ENCODE measurements around the gene DAAM2.
A peak's percentile ranks its signal among the peaks of the same experiment; 100 is the strongest.

Gene DAAM2

GRCh38 chr6:39811835-39812345 lies 19.7 kb downstream of the DAAM2 start:
- no peak overlapping the region for H3K9ac ChIP-seq (ENCODE audit: low read length)
- H3K4me1 ChIP-seq (ENCODE audit: control insufficient read depth, insufficient read depth, low read length) = peaks cover 30% of the 10 kb centered on the region
- H3K36me3 ChIP-seq (ENCODE audit: control insufficient read depth, insufficient read depth, low read length) = no peaks in the 10 kb centered on the region
- no peaks in the 10 kb centered on the region for H3K9me3 ChIP-seq (ENCODE audit: control insufficient read depth, low read length)
- H3K27me3 ChIP-seq (ENCODE audit: control insufficient read depth, insufficient read depth, low read length) = no peaks in the 10 kb centered on the region
- H3K4me3 ChIP-seq (ENCODE audit: low read length) = no peak overlapping the region

GRCh38 chr6:39812496-39812852 lies 20.3 kb downstream of the DAAM2 start:
- Histone ChIP-seq H3K4me1 (ENCODE audit: control insufficient read depth, insufficient read depth, low read length) (peaks cover 30% of the 10 kb centered on the region), H3K27me3 (ENCODE audit: control insufficient read depth, insufficient read depth, low read length) (no peaks in the 10 kb centered on the region), H3K36me3 (ENCODE audit: control insufficient read depth, insufficient read depth, low read length) (no peaks in the 10 kb centered on the region), H3K4me3 (ENCODE audit: low read length) (no peak overlapping the region), H3K9ac (ENCODE audit: low read length) (peak overlapping the region; percentile 32), H3K9me3 (ENCODE audit: control insufficient read depth, low read length) (no peaks in the 10 kb centered on the region)

GRCh38 chr6:39812853-39813533 lies 20.8 kb downstream of the DAAM2 start:
- no peaks in the 10 kb centered on the region for H3K27me3 ChIP-seq (ENCODE audit: control insufficient read depth, insufficient read depth, low read length)
- no peak overlapping the region for H3K4me3 ChIP-seq (ENCODE audit: low read length)
- no peaks in the 10 kb centered on the region for H3K9me3 ChIP-seq (ENCODE audit: control insufficient read depth, low read length)
- H3K9ac ChIP-seq (ENCODE audit: low read length) = peak overlapping the region; percentile 32
- H3K4me1 ChIP-seq (ENCODE audit: control insufficient read depth, insufficient read depth, low read length) = peaks cover 30% of the 10 kb centered on the region
- H3K36me3 ChIP-seq (ENCODE audit: control insufficient read depth, insufficient read depth, low read length) = no peaks in the 10 kb centered on the region

GRCh38 chr6:39814236-39814635 lies 22.1 kb downstream of the DAAM2 start:
- no peaks in the 10 kb centered on the region for H3K27me3 ChIP-seq (ENCODE audit: control insufficient read depth, insufficient read depth, low read length)
- H3K9me3 ChIP-seq (ENCODE audit: control insufficient read depth, low read length) = no peaks in the 10 kb centered on the region
- no peaks in the 10 kb centered on the region for H3K36me3 ChIP-seq (ENCODE audit: control insufficient read depth, insufficient read depth, low read length)
- H3K4me1 ChIP-seq (ENCODE audit: control insufficient read depth, insufficient read depth, low read length) = peaks cover 28% of the 10 kb centered on the region
- no peak overlapping the region for H3K4me3 ChIP-seq (ENCODE audit: low read length)
- no peak overlapping the region for H3K9ac ChIP-seq (ENCODE audit: low read length)

DNA sequence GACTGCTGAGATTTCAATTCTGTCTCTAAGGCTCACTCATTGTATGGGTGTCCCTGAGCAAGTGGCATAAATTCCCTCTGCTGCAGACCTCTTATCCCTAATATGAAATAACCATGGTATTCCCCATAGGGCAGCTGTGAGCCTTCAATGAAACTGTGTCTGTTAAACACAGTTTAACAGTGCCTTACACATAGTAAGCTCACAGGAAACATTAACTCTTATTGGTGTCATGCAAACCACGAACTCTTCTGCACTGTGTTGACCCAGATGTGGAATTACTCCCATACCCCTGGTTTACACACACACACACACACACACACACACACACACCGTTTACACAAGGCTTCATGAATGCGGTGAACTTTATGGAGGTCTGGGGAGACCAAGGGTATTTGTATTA lies 23.2 kb downstream of the DAAM2 start:
- Histone ChIP-seq H3K4me3 (ENCODE audit: low read length) (no peak overlapping the region), H3K4me1 (ENCODE audit: control insufficient read depth, insufficient read depth, low read length) (peaks cover 27% of the 10 kb centered on the region), H3K9me3 (ENCODE audit: control insufficient read depth, low read length) (no peaks in the 10 kb centered on the region), H3K36me3 (ENCODE audit: control insufficient read depth, insufficient read depth, low read length) (no peaks in the 10 kb centered on the region), H3K27me3 (ENCODE audit: control insufficient read depth, insufficient read depth, low read length) (no peaks in the 10 kb centered on the region), H3K9ac (ENCODE audit: low read length) (no peak overlapping the region)

DNA sequence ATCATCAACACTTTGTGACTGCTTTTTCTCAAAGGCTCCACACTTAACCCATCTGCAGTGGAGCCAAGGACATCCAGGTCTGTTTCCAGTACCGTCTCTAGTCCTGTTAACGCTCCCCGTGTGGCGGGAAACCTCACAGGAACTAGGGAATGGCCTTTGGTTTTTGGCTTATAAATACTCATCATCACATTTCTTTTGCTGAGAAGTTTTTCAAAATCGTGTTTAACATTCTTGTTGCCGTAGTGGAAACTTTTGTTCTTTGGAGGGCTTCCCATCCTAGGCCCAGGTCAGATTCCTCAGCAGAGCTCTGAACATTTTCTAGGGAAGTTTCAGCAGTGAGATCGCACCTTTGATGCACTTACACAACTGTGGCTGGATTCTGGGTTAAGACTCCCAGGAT lies 24.6 kb downstream of the DAAM2 start:
- no peak overlapping the region for H3K9ac ChIP-seq (ENCODE audit: low read length)
- no peak overlapping the region for H3K4me3 ChIP-seq (ENCODE audit: low read length)
- H3K36me3 ChIP-seq (ENCODE audit: control insufficient read depth, insufficient read depth, low read length) = no peaks in the 10 kb centered on the region
- H3K27me3 ChIP-seq (ENCODE audit: control insufficient read depth, insufficient read depth, low read length) = no peaks in the 10 kb centered on the region
- no peaks in the 10 kb centered on the region for H3K9me3 ChIP-seq (ENCODE audit: control insufficient read depth, low read length)
- H3K4me1 ChIP-seq (ENCODE audit: control insufficient read depth, insufficient read depth, low read length) = peaks cover 30% of the 10 kb centered on the region

DNA sequence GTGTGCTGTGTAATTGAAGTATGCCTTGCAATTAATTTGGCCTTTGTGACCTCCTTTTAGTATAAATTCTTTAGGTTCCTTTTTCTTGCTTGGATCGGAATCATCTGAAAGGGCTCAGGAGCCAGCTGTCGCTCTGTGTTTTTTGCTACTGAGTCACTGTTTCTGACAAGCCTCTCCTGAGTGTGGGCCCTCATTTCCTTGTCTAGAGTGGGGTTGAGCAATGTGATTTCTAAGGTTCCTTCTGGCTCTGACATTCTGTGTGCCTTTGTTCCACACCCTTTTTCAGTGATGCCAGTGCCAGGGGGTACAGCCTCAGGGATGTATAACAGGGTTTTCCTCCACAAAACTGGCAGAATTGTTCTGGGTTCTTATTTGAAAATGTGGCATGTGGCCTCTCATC lies 26.5 kb downstream of the DAAM2 start:
- no peak overlapping the region for H3K9ac ChIP-seq (ENCODE audit: low read length)
- no peaks in the 10 kb centered on the region for H3K27me3 ChIP-seq (ENCODE audit: control insufficient read depth, insufficient read depth, low read length)
- no peaks in the 10 kb centered on the region for H3K36me3 ChIP-seq (ENCODE audit: control insufficient read depth, insufficient read depth, low read length)
- H3K9me3 ChIP-seq (ENCODE audit: control insufficient read depth, low read length) = no peaks in the 10 kb centered on the region
- H3K4me3 ChIP-seq (ENCODE audit: low read length) = no peak overlapping the region
- peaks cover 23% of the 10 kb centered on the region for H3K4me1 ChIP-seq (ENCODE audit: control insufficient read depth, insufficient read depth, low read length)

DNA sequence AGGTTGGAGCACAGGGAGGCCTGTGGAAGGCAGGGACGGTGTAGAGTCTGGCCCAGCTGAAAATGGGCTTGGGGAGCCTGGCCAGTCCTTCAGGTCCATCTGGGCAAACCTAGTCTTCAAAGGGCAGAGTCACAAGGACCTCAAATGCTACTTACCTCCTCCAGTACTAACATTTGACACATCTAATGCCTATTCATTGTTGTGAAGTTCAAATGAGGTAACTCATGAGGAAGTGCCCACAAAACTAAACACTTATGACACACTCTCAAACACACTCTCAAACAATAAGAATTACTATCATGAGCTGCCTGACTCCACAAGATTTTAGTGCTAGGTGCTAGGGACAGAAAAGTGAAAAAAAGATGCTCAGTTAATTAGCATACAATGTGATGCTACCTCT lies 27.1 kb downstream of the DAAM2 start:
- Histone ChIP-seq H3K27me3 (ENCODE audit: control insufficient read depth, insufficient read depth, low read length) (no peaks in the 10 kb centered on the region), H3K4me1 (ENCODE audit: control insufficient read depth, insufficient read depth, low read length) (peaks cover 29% of the 10 kb centered on the region), H3K36me3 (ENCODE audit: control insufficient read depth, insufficient read depth, low read length) (no peaks in the 10 kb centered on the region), H3K4me3 (ENCODE audit: low read length) (no peak overlapping the region), H3K9ac (ENCODE audit: low read length) (no peak overlapping the region), H3K9me3 (ENCODE audit: control insufficient read depth, low read length) (no peaks in the 10 kb centered on the region)

DNA sequence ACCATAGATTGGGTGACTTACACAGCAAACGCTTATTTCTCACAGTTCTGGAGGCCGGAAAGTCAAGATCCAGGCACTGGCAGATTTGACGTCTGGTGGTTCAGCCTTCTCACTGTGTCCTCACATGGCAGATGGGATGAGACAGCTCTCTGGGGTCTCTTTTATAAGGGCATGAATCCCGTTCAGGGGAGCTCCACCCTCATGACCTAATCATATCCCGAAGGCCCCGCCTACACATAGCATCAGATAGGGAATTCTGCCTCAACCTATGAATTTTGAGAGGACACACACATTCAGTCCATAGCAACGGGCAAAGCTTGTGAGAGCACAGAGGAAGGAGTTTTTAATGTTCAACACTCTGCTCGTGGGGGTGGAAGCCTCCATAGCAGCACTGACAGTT lies 27.5 kb downstream of the DAAM2 start:
- H3K36me3 ChIP-seq (ENCODE audit: control insufficient read depth, insufficient read depth, low read length) = no peaks in the 10 kb centered on the region
- no peak overlapping the region for H3K9ac ChIP-seq (ENCODE audit: low read length)
- H3K4me3 ChIP-seq (ENCODE audit: low read length) = no peak overlapping the region
- H3K9me3 ChIP-seq (ENCODE audit: control insufficient read depth, low read length) = no peaks in the 10 kb centered on the region
- peaks cover 32% of the 10 kb centered on the region for H3K4me1 ChIP-seq (ENCODE audit: control insufficient read depth, insufficient read depth, low read length)
- no peaks in the 10 kb centered on the region for H3K27me3 ChIP-seq (ENCODE audit: control insufficient read depth, insufficient read depth, low read length)

DNA sequence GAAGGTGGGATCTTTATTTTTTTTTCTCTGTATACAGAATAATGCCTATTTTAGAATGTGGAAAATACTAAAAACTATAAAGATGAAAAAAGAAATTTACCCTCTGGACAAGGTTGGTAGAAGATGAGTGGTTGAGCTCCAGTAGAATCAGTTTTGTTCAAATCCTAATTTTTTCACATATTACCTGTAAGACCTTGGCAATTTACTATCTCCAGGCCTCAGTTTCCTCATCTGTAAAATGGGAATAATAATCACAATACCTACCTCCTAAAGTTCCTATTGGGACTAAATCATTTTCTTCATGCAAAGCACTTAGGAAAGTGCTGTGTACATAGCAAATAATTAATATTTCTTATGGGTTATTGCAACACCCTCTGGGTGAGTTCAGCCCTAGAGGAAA lies 28.4 kb downstream of the DAAM2 start:
- Histone ChIP-seq H3K9ac (ENCODE audit: low read length) (peak overlapping the region; percentile 22), H3K27me3 (ENCODE audit: control insufficient read depth, insufficient read depth, low read length) (no peaks in the 10 kb centered on the region), H3K9me3 (ENCODE audit: control insufficient read depth, low read length) (no peaks in the 10 kb centered on the region), H3K4me3 (ENCODE audit: low read length) (no peak overlapping the region), H3K36me3 (ENCODE audit: control insufficient read depth, insufficient read depth, low read length) (no peaks in the 10 kb centered on the region), H3K4me1 (ENCODE audit: control insufficient read depth, insufficient read depth, low read length) (peaks cover 32% of the 10 kb centered on the region)

- Histone ChIP-seq H3K9me3 (ENCODE audit: control insufficient read depth, low read length) (no peaks in the 10 kb centered on the region), H3K4me3 (ENCODE audit: low read length) (no peak overlapping the region), H3K27me3 (ENCODE audit: control insufficient read depth, insufficient read depth, low read length) (no peaks in the 10 kb centered on the region), H3K4me1 (ENCODE audit: control insufficient read depth, insufficient read depth, low read length) (peaks cover 32% of the 10 kb centered on the region), H3K9ac (ENCODE audit: low read length) (peak overlapping the region; percentile 30), H3K36me3 (ENCODE audit: control insufficient read depth, insufficient read depth, low read length) (no peaks in the 10 kb centered on the region)
These were observed 29.0 kb downstream of the DAAM2 start for GRCh38 chr6:39821046-39821740.

GRCh38 chr6:39821742-39822532 lies 29.8 kb downstream of the DAAM2 start:
- peaks cover 32% of the 10 kb centered on the region for H3K4me1 ChIP-seq (ENCODE audit: control insufficient read depth, insufficient read depth, low read length)
- no peak overlapping the region for H3K4me3 ChIP-seq (ENCODE audit: low read length)
- no peaks in the 10 kb centered on the region for H3K9me3 ChIP-seq (ENCODE audit: control insufficient read depth, low read length)
- H3K36me3 ChIP-seq (ENCODE audit: control insufficient read depth, insufficient read depth, low read length) = no peaks in the 10 kb centered on the region
- peak overlapping the region; percentile 30 for H3K9ac ChIP-seq (ENCODE audit: low read length)
- no peaks in the 10 kb centered on the region for H3K27me3 ChIP-seq (ENCODE audit: control insufficient read depth, insufficient read depth, low read length)
